NCI-H128 (cell line): ENCODE data around the gene RALGPS1.

ENCODE experiments used
- DNase-seq: peaks from one replicate; lab custom pipeline; 2025; ENCODE audit not compliant: unreplicated experiment; lab: John Stamatoyannopoulos, UW

RALGPS1 gene

DNA sequence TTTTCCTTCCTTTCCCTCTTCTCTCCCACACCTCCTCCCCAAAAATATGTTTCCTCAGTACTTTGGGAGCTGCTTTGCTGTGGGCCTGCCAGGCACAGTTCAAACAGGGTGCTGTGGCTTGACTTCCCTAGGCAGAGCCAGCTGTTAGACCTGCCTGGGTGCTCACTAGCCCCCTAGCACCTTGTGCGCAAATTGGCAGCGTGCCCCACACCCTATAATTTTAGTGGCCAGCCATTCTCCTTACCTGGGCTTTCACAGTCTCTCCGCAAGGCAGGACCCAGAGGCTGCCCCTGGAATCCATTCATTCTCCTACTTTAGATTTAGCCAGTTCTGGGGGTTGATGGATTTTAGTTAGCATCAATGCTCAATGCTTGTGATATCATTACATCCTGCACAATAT, 135.6 kb downstream of the RALGPS1 start:
- no peak for DNase-seq

- DNase-seq: no peak
Measured at GRCh38 chr9:127050591-127051001, 136.0 kb downstream of the RALGPS1 start.

DNA sequence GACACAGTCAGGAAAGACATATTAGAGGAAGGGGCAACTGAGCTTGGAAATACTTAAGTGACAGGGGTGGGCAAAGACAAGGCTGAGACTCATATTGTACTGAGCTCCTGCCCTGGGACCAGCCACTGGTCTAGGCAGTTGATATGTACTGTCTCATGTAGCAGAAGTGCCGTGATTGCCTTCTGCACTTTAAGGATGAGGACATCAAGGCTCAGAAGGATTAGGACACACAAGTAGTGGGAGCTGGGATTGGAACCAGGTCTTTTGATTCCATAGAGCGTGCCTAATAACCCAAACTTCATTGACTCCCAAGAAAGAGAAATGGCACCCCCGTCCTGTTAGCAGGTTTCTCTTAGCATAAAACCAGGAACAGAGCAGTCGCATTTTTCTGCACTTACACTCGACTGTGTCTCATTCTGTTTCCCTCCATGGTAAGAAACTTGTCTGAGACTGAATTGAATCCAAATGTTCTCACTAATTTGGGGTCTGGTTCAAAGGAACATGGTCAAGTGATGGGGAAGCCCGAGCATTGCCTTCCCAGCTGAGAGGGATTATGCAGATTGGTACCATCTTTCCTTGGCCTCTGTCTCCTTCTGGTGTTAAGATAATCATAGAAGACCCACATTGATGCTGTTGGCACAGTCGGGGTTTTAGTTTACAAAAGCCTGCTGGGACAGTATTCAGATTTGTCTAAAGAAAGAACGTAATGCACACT, 137.5 kb downstream of the RALGPS1 start:
- no peak for DNase-seq

- DNase-seq: no peak
Measured at GRCh38 chr9:127053057-127053821, 138.7 kb downstream of the RALGPS1 start.

GRCh38 chr9:127053960-127054359, 139.4 kb downstream of the RALGPS1 start:
- no peak for DNase-seq

- DNase-seq: no peak
Measured at GRCh38 chr9:127055745-127056402, 141.3 kb downstream of the RALGPS1 start.

- DNase-seq: no peak
Measured at GRCh38 chr9:127056446-127056845, 141.9 kb downstream of the RALGPS1 start.

- DNase-seq: no peak
Measured at GRCh38 chr9:127058011-127058644, 143.5 kb downstream of the RALGPS1 start.

GRCh38 chr9:127058645-127059021, 144.1 kb downstream of the RALGPS1 start:
- DNase-seq: no peak

DNA sequence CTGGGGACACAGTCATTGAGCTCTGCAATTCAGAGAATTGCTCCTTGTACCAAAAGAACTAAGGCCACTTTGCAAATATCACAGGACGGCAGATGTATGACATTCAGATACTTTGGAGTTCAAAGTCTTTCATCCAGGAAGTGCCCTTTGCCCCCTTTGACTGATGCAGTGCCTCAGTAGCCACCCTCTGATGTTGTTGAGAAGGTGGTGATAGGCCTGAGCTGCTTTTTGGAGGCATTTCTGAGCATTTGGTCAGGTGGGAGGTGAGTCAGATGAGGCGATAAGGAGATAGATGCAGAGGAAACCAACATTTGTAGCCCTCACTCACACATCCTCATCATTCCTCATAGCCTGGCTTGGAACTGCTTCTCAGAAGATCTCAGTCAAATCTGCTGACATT, 144.4 kb downstream of the RALGPS1 start:
- no peak for DNase-seq

DNA sequence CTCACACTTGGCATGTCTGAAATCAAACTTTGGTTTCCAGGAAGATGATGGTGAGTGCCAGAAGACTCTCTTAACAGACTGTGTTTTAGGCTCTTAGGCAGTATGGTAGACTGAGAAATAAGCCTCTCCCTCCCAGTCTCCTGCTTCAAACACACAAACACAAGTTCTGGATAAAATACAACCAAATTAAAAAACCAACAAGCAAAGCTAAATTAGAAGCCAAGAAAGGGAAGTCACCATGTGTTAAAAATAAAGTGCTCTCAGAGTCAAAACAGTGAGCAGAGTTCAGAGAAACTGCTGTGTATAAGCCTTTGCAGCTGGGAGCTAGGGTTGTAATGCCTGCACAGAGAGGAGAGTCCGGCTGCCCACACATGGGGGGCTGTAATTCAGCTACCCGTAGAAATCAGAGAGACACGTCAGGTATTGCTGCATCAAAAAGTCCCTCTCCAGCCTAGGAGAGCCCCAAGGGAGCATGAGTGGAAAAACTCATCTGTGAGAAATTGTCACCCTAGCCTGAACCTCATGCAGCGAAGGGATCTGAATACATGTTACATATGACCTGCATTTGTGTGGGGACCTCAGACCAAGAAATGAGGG, 145.3 kb downstream of the RALGPS1 start:
- no peak for DNase-seq

DNA sequence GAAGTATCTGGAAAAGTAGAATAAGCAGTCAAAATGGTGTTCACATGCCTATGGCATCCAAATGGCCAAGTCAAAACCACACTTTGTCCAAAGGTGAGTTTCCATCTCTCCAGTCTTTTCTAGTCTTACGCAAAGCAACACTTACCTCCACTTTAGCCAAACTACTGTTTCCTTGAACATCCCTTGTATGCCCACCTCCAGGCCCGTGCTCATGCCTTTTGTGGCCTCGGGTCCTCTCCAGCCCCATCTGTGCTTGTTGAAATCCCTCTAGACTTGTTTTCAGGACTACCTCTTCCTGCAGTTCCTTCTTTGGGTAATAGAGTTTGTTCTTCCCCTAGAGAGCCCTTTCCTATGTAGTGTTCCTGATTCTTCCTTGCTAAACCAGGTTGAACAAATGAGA, 146.8 kb downstream of the RALGPS1 start:
- no peak for DNase-seq

DNA sequence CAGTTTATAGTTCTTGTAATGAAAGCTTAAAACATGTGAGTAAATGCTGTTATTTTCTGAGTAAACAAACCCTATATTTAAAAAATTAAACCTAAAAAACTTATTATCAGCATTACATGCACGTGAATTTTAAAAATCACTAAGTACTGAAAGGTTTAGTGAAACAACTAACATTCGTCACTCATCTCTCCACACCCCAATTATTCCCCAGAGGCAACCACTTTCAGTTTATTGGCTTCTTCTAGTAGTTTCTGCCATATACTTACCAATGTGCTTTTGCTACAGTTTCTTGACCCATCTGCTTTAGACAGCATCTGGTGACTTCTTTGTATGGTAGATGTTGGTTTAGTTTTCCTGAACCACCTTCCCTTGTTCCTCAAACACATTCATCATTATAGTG, 149.8 kb downstream of the RALGPS1 start:
- no peak for DNase-seq

GRCh38 chr9:127065592-127065991, 151.0 kb downstream of the RALGPS1 start:
- no peak for DNase-seq

GRCh38 chr9:127066060-127066850, 151.7 kb downstream of the RALGPS1 start:
- no peak for DNase-seq

- DNase-seq: no peak
Measured at GRCh38 chr9:127066851-127067136, 152.2 kb downstream of the RALGPS1 start.

GRCh38 chr9:127067603-127068220, 153.1 kb downstream of the RALGPS1 start:
- no peak for DNase-seq

GRCh38 chr9:127074561-127075548, 160.3 kb downstream of the RALGPS1 start:
- no peak for DNase-seq
